Neuronal stem cell (in vitro differentiated cells): ENCODE data around the gene KCNK1.
"Not testable (repeated sequence)": the region's sequence is repeated elsewhere in the genome, so short reads cannot be mapped to it uniquely, and the experiment has no call there.

ENCODE experiments used
- DNase-seq: peaks from one replicate; pipeline ENCODE4 v3.0.0-alpha.2; 2013; ENCODE audit warnings: low spot score
- H2AFZ ChIP-seq: one replicate; pipeline ENCODE4 v1.6.1; 2013; ENCODE audit warnings: mild to moderate bottlenecking, low read length, inconsistent platforms
- H2AK5ac ChIP-seq: 2 replicates; pipeline ENCODE4 v1.6.1; 2013; ENCODE audit warnings: low read depth, mild to moderate bottlenecking, inconsistent platforms, low read length, moderate library complexity, mixed read lengths
- H2BK120ac ChIP-seq: 2 replicates; pipeline ENCODE4 v1.6.1; 2013; ENCODE audit warnings: low read depth, mild to moderate bottlenecking, inconsistent platforms, low read length, moderate library complexity, mixed read lengths
- H2BK12ac ChIP-seq: one replicate; pipeline ENCODE4 v1.6.1; 2013; ENCODE audit warnings: low read length, inconsistent platforms
- H2BK15ac ChIP-seq: 2 replicates; pipeline ENCODE4 v1.6.1; 2013; ENCODE audit warnings: mild to moderate bottlenecking, low read length, inconsistent platforms, mixed read lengths
- H2BK5ac ChIP-seq: one replicate; pipeline ENCODE4 v1.6.1; 2013; ENCODE audit warnings: inconsistent platforms, mild to moderate bottlenecking, low read length, moderate library complexity
- H3K14ac ChIP-seq: one replicate; pipeline ENCODE4 v1.6.1; 2013; ENCODE audit warnings: low read length, inconsistent platforms
- H3K18ac ChIP-seq: 2 replicates; pipeline ENCODE4 v1.6.1; 2013; ENCODE audit warnings: low read length, inconsistent platforms
- H3K23ac ChIP-seq: 2 replicates; pipeline ENCODE4 v1.6.1; 2013; ENCODE audit warnings: low read depth, mild to moderate bottlenecking, mixed read lengths, low read length, inconsistent platforms; ENCODE audit not compliant: poor library complexity
- H3K27ac ChIP-seq: replicated peaks from 3 replicates; pipeline ENCODE4 v1.5.1; 2013; ENCODE audit warnings: low read length, inconsistent platforms
- H3K27me3 ChIP-seq, 3 experiments: 2 replicates each; pipeline ENCODE4 v1.6.1; 2013; ENCODE audit warnings: low read length in 3 of 3, mild to moderate bottlenecking in 2 of 3, inconsistent platforms in 1 of 3, low read depth in 1 of 3, mixed read lengths in 1 of 3, moderate library complexity in 1 of 3; ENCODE audit not compliant: control insufficient read depth in 3 of 3, insufficient read depth in 3 of 3
- H3K36me3 ChIP-seq, 2 donors: replicated peaks in 1 of 2; 2 replicates each; pipeline ENCODE4 v1.6.1; 2013; ENCODE audit warnings: low read length in 2 of 2; ENCODE audit not compliant: control insufficient read depth in 2 of 2, insufficient read depth in 2 of 2
- H3K4ac ChIP-seq: 2 replicates; pipeline ENCODE4 v1.6.1; 2013; ENCODE audit warnings: inconsistent platforms, mild to moderate bottlenecking, low read length, moderate library complexity
- H3K4me1 ChIP-seq, 2 donors: 1 replicate in 1 of 2; 2 replicates in 1 of 2; pipeline ENCODE4 v1.6.1; 2013; ENCODE audit warnings: low read length in 2 of 2, low read depth in 1 of 2; ENCODE audit not compliant: control insufficient read depth in 2 of 2, insufficient read depth in 1 of 2
- H3K4me2 ChIP-seq: one replicate; pipeline ENCODE4 v1.6.1; 2013; ENCODE audit warnings: mild to moderate bottlenecking, low read length, inconsistent platforms; ENCODE audit not compliant: insufficient read depth, poor library complexity, severe bottlenecking
- H3K4me3 ChIP-seq, 2 donors: 2 replicates each; pipeline ENCODE4 v1.5.1; 2013; ENCODE audit warnings: low read length in 2 of 2, mild to moderate bottlenecking in 2 of 2, inconsistent platforms in 1 of 2, moderate library complexity in 1 of 2
- H3K79me1 ChIP-seq: one replicate; pipeline ENCODE4 v1.6.1; 2013; ENCODE audit warnings: low read depth, mild to moderate bottlenecking, inconsistent platforms, low read length, moderate library complexity
- H3K9ac ChIP-seq: one replicate; pipeline ENCODE4 v1.6.1; 2013; ENCODE audit warnings: mild to moderate bottlenecking, low read depth, low read length, inconsistent platforms; ENCODE audit not compliant: poor library complexity
- H3K9me3 ChIP-seq, 2 donors: replicated peaks in 1 of 2; 2 replicates each; pipeline versions ENCODE3 to v1.6.1; 2013; ENCODE audit warnings: low read length in 2 of 2, mild to moderate bottlenecking in 2 of 2, inconsistent platforms in 1 of 2, low read depth in 1 of 2, mixed read lengths in 1 of 2, moderate library complexity in 1 of 2; ENCODE audit not compliant: control insufficient read depth in 2 of 2, insufficient read depth in 1 of 2
- H4K8ac ChIP-seq: one replicate; pipeline ENCODE4 v1.6.1; 2013; ENCODE audit warnings: low read depth, mild to moderate bottlenecking, inconsistent platforms, low read length, moderate library complexity
- H4K91ac ChIP-seq: one replicate; pipeline ENCODE4 v1.6.1; 2013; ENCODE audit warnings: low read length, low read depth, mild to moderate bottlenecking, inconsistent platforms; ENCODE audit not compliant: poor library complexity
- WGBS, 2 donors: extraction: QIAGEN DNeasy Blood & Tissue Kit; methylation state at CpG; one replicate each; pipeline ENCODE4 v1.1.7; 2013; ENCODE audit warnings: missing lambda C conversion rate in 2 of 2, mixed read lengths in 1 of 2; ENCODE audit not compliant: insufficient read length in 2 of 2, insufficient replicate concordance in 1 of 2; ENCODE audit errors: extremely low coverage in 2 of 2; 5-methylcytosine and 5-hydroxymethylcytosine counted together

The KCNK1 gene

GRCh38 chr1:233668146-233668724 is 54.3 kb downstream of the KCNK1 start:
- Histone ChIP-seq H3K4me1 (peaks cover 0 to 2% of the 10 kb centered on the region in 2 donors), H4K8ac (no peak overlapping the region), H3K27ac (no peak overlapping the region), H3K27me3 (peaks cover 0 to 2% (median 0%) of the 10 kb centered on the region in 3 experiments), H3K9ac (no peak overlapping the region), H2BK5ac (no peak overlapping the region), H3K9me3 (no peaks in the 10 kb centered on the region), H3K18ac (no peak overlapping the region), H2BK15ac (no peak overlapping the region), H2AK5ac (no peak overlapping the region), H4K91ac (no peak overlapping the region), H3K4ac (no peak overlapping the region), H3K4me2 (no peak overlapping the region), H2BK12ac (no peak overlapping the region), H3K79me1 (no peaks in the 10 kb centered on the region), H2AFZ (no peak overlapping the region), H3K4me3 (no peak overlapping the region), H2BK120ac (no peak overlapping the region), H3K36me3 (no peaks in the 10 kb centered on the region), H3K23ac (no peak overlapping the region), H3K14ac (no peak overlapping the region)
- no CpG with 5 or more reads among the region's 8 CpGs for WGBS, 2 donors
- DNase-seq: no peak

- H2BK15ac ChIP-seq: no peak overlapping the region
- H3K4me3 ChIP-seq: no peak overlapping the region
- H3K18ac ChIP-seq: no peak overlapping the region
- no peak overlapping the region for H3K14ac ChIP-seq
- H3K4me1 ChIP-seq: peaks cover 0 to 2% of the 10 kb centered on the region in 2 donors
- no peaks in the 10 kb centered on the region for H3K36me3 ChIP-seq
- WGBS, 2 donors: no CpG with 5 or more reads among the region's 7 CpGs
- H2AFZ ChIP-seq: no peak overlapping the region
- no peak overlapping the region for H3K27ac ChIP-seq
- no peaks in the 10 kb centered on the region for H3K9me3 ChIP-seq
- H2BK12ac ChIP-seq: no peak overlapping the region
- no peaks in the 10 kb centered on the region for H3K79me1 ChIP-seq
- H4K91ac ChIP-seq: no peak overlapping the region
- no peak overlapping the region for H2BK120ac ChIP-seq
- peaks cover 0 to 2% (median 0%) of the 10 kb centered on the region in 3 experiments for H3K27me3 ChIP-seq
- no peak overlapping the region for H3K9ac ChIP-seq
- H3K4me2 ChIP-seq: no peak overlapping the region
- no peak overlapping the region for H3K23ac ChIP-seq
- H4K8ac ChIP-seq: no peak overlapping the region
- H2AK5ac ChIP-seq: no peak overlapping the region
- H3K4ac ChIP-seq: no peak overlapping the region
- H2BK5ac ChIP-seq: no peak overlapping the region
- no peak for DNase-seq
These were observed 54.9 kb downstream of the KCNK1 start for GRCh38 chr1:233668725-233669294.

GRCh38 chr1:233670363-233670762 is 56.5 kb downstream of the KCNK1 start:
- H3K23ac ChIP-seq, H3K14ac ChIP-seq, H3K4ac ChIP-seq, H3K27ac ChIP-seq, H4K91ac ChIP-seq, H2BK12ac ChIP-seq, DNase-seq, H4K8ac ChIP-seq, H3K18ac ChIP-seq, H3K4me2 ChIP-seq, H3K9ac ChIP-seq, H2AK5ac ChIP-seq, H2BK5ac ChIP-seq, H3K27me3 ChIP-seq, H2BK15ac ChIP-seq, H3K9me3 ChIP-seq, H3K4me1 ChIP-seq, H3K4me3 ChIP-seq, H2AFZ ChIP-seq, H3K79me1 ChIP-seq, H2BK120ac ChIP-seq, H3K36me3 ChIP-seq: not testable (repeated sequence)
- WGBS, 2 donors: no CpG with 5 or more reads among the region's 2 CpGs

GRCh38 chr1:233671286-233671685 is 57.4 kb downstream of the KCNK1 start:
- H2BK120ac ChIP-seq: no peak overlapping the region
- no peak overlapping the region for H3K23ac ChIP-seq
- H3K79me1 ChIP-seq: no peaks in the 10 kb centered on the region
- no peak overlapping the region for H3K4me3 ChIP-seq
- no peak for DNase-seq
- H3K27ac ChIP-seq: no peak overlapping the region
- no peak overlapping the region for H3K4me2 ChIP-seq
- no peak overlapping the region for H2BK5ac ChIP-seq
- H2AK5ac ChIP-seq: no peak overlapping the region
- no peak overlapping the region for H2BK15ac ChIP-seq
- WGBS, 2 donors: no CpG with 5 or more reads among the region's 5 CpGs
- H4K8ac ChIP-seq: no peak overlapping the region
- H2BK12ac ChIP-seq: no peak overlapping the region
- H3K9me3 ChIP-seq: no peaks in the 10 kb centered on the region
- no peak overlapping the region for H2AFZ ChIP-seq
- peaks cover 0 to 2% (median 0%) of the 10 kb centered on the region in 3 experiments for H3K27me3 ChIP-seq
- no peak overlapping the region for H3K4ac ChIP-seq
- H3K4me1 ChIP-seq: no peaks in the 10 kb centered on the region
- H3K9ac ChIP-seq: peak overlapping the region; percentile 46
- no peak overlapping the region for H3K14ac ChIP-seq
- no peaks in the 10 kb centered on the region for H3K36me3 ChIP-seq
- no peak overlapping the region for H4K91ac ChIP-seq
- H3K18ac ChIP-seq: no peak overlapping the region
